DOHH2 (cell line): Measurements from ENCODE around the gene MTF1.

Experiments
- H3F3A ChIP-seq: fragments of 200-600 bp; sonication (generic), shearing (Covaris generic); 2 replicates; pipeline ENCODE4 v1.6.0; 2016; ENCODE audit warnings: antibody characterized with exemption, mild to moderate bottlenecking; ENCODE audit not compliant: control insufficient read depth, insufficient read depth
- H3K27ac ChIP-seq: fragments of 200-600 bp; sonication (generic); 2 replicates; pipeline ENCODE4 v1.5.1; 2014; ENCODE audit warnings: low read depth, mild to moderate bottlenecking, low read length, moderate library complexity
- H3K27me3 ChIP-seq: fragments of 200-600 bp; sonication (generic); 2 replicates; pipeline ENCODE4 v1.6.1; 2014; ENCODE audit warnings: mild to moderate bottlenecking, low read length, mixed read lengths; ENCODE audit not compliant: control insufficient read depth
- H3K36me3 ChIP-seq: fragments of 200-600 bp; sonication (generic); 2 replicates; pipeline ENCODE4 v1.6.1; 2014; ENCODE audit warnings: mild to moderate bottlenecking, low read length, moderate library complexity, mixed read lengths; ENCODE audit not compliant: control insufficient read depth
- H3K4me1 ChIP-seq: fragments of 200-600 bp; sonication (generic); 2 replicates; pipeline ENCODE4 v1.6.1; 2014; ENCODE audit warnings: mild to moderate bottlenecking, low read length, mixed read lengths; ENCODE audit not compliant: control insufficient read depth
- H3K4me2 ChIP-seq: fragments of 200-600 bp; sonication (generic); 2 replicates; pipeline ENCODE4 v1.6.0; 2014; ENCODE audit warnings: mild to moderate bottlenecking, low read length, moderate library complexity
- H3K4me3 ChIP-seq: fragments of 200-600 bp; sonication (generic); 2 replicates; pipeline ENCODE4 v1.5.1; 2014; ENCODE audit warnings: mild to moderate bottlenecking, low read length, mixed read lengths
- H3K79me2 ChIP-seq: fragments of 200-600 bp; sonication (generic); 2 replicates; pipeline ENCODE4 v1.6.1; 2014; ENCODE audit warnings: mild to moderate bottlenecking, low read length, mixed read lengths; ENCODE audit not compliant: control insufficient read depth
- H3K9me2 ChIP-seq: fragments of 200-600 bp; sonication (generic); replicated peaks from 2 replicates; pipeline ENCODE4 v1.6.1; 2014; ENCODE audit warnings: mild to moderate bottlenecking, low read length, mixed read lengths; ENCODE audit not compliant: control insufficient read depth
- H3K9me3 ChIP-seq: fragments of 200-600 bp; sonication (generic); 2 replicates; pipeline ENCODE4 v1.6.1; 2014; ENCODE audit warnings: antibody characterized with exemption, low read length, mixed read lengths; ENCODE audit not compliant: control insufficient read depth, insufficient read depth
- H4K20me1 ChIP-seq: fragments of 200-600 bp; sonication (generic); 2 replicates; pipeline ENCODE4 v1.6.0; 2014; ENCODE audit warnings: low read depth, mild to moderate bottlenecking, antibody characterized with exemption, low read length, moderate library complexity; ENCODE audit not compliant: control insufficient read depth, insufficient read depth
- EZH2phosphoT487 ChIP-seq: fragments of 200-600 bp; sonication (generic); IDR thresholded peaks from 2 replicates; pipeline ENCODE4 v1.6.1; 2017; ENCODE audit warnings: borderline replicate concordance, mild to moderate bottlenecking, antibody characterized with exemption, low read length, moderate library complexity, mixed read lengths
- TF ChIP-seq, protein P1 (sequence below): fragments of 200-600 bp; sonication (generic); IDR thresholded peaks from one replicate; pipeline ENCODE4 v1.5.1; 2014; ENCODE audit warnings: antibody characterized with exemption, mild to moderate bottlenecking, low read depth, low read length; ENCODE audit not compliant: poor library complexity, severe bottlenecking

MTF1 gene

DNA sequence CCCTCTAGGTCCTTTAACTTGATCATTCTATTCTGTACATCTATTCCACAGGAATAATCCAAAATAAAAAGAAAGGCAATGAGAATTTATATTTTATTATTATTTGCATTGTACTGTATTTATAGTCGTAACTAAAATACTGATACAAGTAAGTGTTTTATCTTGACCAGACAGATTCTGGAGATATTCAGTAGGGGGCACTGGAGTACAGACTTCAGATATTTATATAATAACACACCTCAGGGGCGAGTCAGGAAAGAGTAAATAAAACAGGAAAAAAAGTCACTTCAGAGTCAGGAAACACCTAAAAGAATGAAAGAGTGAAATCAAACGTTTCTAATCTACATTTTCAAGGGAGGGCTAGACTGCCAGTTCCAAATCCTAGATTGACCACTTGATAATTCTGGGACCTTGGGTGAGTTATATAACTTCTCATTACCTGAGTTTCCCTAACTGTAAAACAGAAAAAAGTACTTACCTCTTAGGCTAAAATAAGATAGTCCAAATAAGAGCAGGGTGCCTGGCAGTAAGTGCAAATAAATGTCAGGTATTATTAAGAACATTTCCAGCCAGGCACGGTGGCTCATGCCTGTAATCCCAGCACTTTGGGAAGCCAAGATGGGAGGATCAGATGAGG lies 31.1 kb upstream of the MTF1 start:
- Histone ChIP-seq H3K4me2 (no peak overlapping the region; the same call in 1 of the 2 replicates), H4K20me1 (0 out of 2 replicates have a peak, but pooled peaks cover 3% of the 10 kb centered on the region), H3K36me3 (peaks cover 54% of the 10 kb centered on the region), H3K27ac (no peak overlapping the region), H3K27me3 (no peaks in the 10 kb centered on the region), H3K9me2 (no peaks in the 10 kb centered on the region), H3K4me3 (no peak overlapping the region), H3K4me1 (peaks cover 13% of the 10 kb centered on the region), H3K79me2 (peaks cover 20% of the 10 kb centered on the region), H3K9me3 (no peaks in the 10 kb centered on the region), H3F3A (peaks cover 11% of the 10 kb centered on the region)
- TF ChIP-seq, protein P1, sequence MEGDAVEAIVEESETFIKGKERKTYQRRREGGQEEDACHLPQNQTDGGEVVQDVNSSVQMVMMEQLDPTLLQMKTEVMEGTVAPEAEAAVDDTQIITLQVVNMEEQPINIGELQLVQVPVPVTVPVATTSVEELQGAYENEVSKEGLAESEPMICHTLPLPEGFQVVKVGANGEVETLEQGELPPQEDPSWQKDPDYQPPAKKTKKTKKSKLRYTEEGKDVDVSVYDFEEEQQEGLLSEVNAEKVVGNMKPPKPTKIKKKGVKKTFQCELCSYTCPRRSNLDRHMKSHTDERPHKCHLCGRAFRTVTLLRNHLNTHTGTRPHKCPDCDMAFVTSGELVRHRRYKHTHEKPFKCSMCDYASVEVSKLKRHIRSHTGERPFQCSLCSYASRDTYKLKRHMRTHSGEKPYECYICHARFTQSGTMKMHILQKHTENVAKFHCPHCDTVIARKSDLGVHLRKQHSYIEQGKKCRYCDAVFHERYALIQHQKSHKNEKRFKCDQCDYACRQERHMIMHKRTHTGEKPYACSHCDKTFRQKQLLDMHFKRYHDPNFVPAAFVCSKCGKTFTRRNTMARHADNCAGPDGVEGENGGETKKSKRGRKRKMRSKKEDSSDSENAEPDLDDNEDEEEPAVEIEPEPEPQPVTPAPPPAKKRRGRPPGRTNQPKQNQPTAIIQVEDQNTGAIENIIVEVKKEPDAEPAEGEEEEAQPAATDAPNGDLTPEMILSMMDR, result peak; percentile 73
- no peak for TF ChIP-seq EZH2phosphoT487

DNA sequence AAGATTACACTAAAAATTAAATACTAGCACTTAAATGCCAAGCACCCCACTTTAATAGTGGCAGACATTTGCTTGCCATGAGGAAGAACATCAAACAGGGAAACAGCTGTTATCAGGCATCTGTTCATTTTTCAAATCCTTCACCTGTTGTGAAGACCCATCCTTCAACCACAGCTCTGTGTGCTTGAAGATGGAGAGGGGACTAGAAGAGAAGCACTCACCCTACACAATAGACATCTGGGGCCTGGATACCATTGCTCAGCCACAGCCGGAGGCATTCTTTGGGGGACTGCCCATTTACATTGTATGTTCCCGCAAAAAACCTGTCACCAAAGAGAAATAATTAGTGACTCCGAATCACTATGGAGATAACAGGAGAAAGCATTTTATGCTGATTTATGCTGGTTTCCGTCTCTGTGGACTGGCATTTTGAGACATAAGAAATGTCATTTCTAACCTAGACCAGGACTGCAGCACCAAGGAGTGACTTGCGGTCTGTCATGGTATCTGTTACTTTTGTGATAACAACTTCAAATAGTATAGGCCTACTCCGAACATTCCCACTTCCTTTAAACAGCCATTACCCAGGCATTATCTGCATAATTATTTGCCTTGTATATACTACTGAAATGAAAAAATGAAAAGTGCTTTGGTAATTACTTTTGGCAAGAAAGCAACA lies 28.8 kb upstream of the MTF1 start:
- Histone ChIP-seq H3K9me3 (no peaks in the 10 kb centered on the region), H3K36me3 (peaks cover 70% of the 10 kb centered on the region), H4K20me1 (0 out of 2 replicates have a peak, but pooled peaks cover 3% of the 10 kb centered on the region), H3K27me3 (no peaks in the 10 kb centered on the region), H3K4me1 (peaks cover 5% of the 10 kb centered on the region), H3K27ac (no peak overlapping the region), H3K4me3 (no peak overlapping the region), H3K9me2 (no peaks in the 10 kb centered on the region), H3K4me2 (no peak overlapping the region), H3F3A (peaks cover 8% of the 10 kb centered on the region), H3K79me2 (peaks cover 8% of the 10 kb centered on the region)
- TF ChIP-seq, protein P1, result no peak
- TF ChIP-seq EZH2phosphoT487, result no peak

DNA sequence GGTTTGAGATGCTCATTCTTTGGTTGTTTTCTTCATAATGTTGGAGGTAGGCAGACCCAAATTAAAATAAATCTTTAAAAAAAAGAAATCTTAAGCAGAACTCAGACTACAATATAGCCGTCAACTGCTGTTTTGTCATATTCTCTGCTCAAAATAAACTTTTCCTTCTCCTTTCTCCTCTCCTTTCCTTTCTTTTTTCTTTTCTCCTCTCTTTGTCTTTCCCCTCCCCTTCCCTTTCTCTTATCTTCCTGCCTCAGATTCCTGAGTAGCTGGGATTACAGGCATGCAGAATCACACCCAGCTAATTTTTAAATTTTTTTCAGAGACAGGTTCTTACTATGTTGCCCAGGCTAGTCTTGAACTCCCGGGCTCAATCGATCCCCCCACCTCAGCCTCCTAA lies 24.8 kb upstream of the MTF1 start:
- H3K4me2 ChIP-seq, result no peak overlapping the region
- H3K27ac ChIP-seq, result no peak overlapping the region
- H3F3A ChIP-seq, result no peaks in the 10 kb centered on the region
- H3K79me2 ChIP-seq, result no peaks in the 10 kb centered on the region
- no peaks in the 10 kb centered on the region for H3K27me3 ChIP-seq
- no peaks in the 10 kb centered on the region for H3K9me2 ChIP-seq
- peaks cover 84% of the 10 kb centered on the region for H3K36me3 ChIP-seq
- no peaks in the 10 kb centered on the region for H4K20me1 ChIP-seq
- no peaks in the 10 kb centered on the region for H3K9me3 ChIP-seq
- TF ChIP-seq, protein P1, result no peak
- no peak for TF ChIP-seq EZH2phosphoT487
- H3K4me1 ChIP-seq, result no peaks in the 10 kb centered on the region
- H3K4me3 ChIP-seq, result no peak overlapping the region
